GM18502 (cell line): Measurements from ENCODE around the gene ERGIC1.
"Not testable (repeated sequence)": the region's sequence is repeated elsewhere in the genome, so short reads cannot be mapped to it uniquely, and the experiment has no call there.

Experiments
- ATAC-seq: cut with Tn5 transposase; IDR thresholded peaks from one replicate; pipeline ENCODE4 v1.9.1; 2021; ENCODE audit warnings: mild to moderate bottlenecking; ENCODE audit not compliant: unreplicated experiment, poor library complexity

Gene ERGIC1

DNA sequence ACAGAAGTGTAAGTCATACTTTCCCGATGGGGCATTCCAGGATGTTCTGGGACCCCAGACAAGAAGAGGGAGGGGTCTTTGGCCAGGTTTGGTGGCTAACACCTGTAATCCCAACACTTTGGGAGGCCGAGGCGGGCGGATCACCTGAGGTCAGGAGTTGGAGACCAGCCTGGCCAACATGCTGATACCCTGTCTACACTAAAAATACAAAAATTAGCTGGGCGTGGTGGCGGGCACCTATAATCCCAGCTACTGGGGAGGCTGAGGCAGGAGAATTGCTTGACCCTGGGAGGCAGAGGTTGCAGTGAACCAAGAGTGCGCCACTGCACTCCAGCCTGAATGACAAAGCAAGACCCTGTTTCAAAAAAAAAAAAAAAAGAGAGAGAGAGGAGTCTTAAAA, 63.0 kb downstream of the ERGIC1 start:
- not testable (repeated sequence) for ATAC-seq

GRCh38 chr5:172897481-172898217, 63.6 kb downstream of the ERGIC1 start:
- ATAC-seq = no peak

- ATAC-seq = no peak
These were observed 64.3 kb downstream of the ERGIC1 start for GRCh38 chr5:172898218-172898842.

GRCh38 chr5:172898843-172899369, 64.9 kb downstream of the ERGIC1 start:
- no peak for ATAC-seq

- no peak for ATAC-seq
These were observed 65.4 kb downstream of the ERGIC1 start for GRCh38 chr5:172899436-172899835.

GRCh38 chr5:172901012-172901780, 67.1 kb downstream of the ERGIC1 start:
- no peak for ATAC-seq

- no peak for ATAC-seq
These were observed 67.9 kb downstream of the ERGIC1 start for GRCh38 chr5:172901788-172902496.

GRCh38 chr5:172902497-172903472, 68.7 kb downstream of the ERGIC1 start:
- ATAC-seq = no peak

GRCh38 chr5:172903790-172904189, 69.7 kb downstream of the ERGIC1 start:
- no peak for ATAC-seq

- no peak for ATAC-seq
These were observed 70.2 kb downstream of the ERGIC1 start for GRCh38 chr5:172904312-172904642.

GRCh38 chr5:172904643-172905345, 70.7 kb downstream of the ERGIC1 start:
- ATAC-seq = no peak

GRCh38 chr5:172905346-172906140, 71.5 kb downstream of the ERGIC1 start:
- ATAC-seq = no peak

DNA sequence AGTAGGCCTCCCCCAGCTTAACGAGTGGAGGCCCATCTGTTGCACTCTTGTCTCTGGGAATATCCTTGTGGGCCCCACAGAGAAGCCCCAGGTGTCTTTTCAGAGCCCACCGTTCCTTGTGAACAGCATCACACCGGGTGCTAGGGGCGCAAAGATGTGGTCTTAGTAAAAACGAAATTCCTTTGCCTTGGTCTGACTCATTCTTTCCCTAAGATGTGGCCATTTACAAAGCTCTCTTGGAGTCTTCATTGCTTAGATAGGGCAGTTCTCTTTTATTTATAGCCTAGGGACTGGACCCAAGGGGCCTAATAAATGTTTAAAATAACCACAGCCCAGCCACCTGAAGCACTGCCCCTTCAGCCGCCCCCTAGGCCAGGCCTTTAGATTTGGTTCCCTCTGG, 72.4 kb downstream of the ERGIC1 start:
- peak; percentile 84 for ATAC-seq

DNA sequence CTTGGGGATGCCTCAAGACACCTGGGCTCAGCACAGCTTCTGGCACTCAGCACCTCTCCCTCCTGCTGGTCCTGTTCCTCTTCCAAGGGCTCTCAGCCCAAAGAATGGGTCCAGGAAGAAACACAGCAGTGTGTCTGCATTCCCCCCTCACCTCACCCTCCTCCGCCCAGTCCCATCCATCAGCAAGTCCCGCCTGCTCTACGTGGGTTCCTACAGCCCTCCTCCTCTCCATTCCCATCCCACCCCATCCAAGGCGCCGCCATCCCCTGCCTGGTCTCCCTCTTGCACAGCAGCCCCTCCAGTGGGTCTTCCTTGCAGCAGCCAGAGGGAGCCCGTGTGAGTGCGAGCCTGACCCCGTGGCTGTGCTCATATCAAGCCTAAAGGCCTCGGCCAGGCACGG, 72.8 kb downstream of the ERGIC1 start:
- no peak for ATAC-seq

DNA sequence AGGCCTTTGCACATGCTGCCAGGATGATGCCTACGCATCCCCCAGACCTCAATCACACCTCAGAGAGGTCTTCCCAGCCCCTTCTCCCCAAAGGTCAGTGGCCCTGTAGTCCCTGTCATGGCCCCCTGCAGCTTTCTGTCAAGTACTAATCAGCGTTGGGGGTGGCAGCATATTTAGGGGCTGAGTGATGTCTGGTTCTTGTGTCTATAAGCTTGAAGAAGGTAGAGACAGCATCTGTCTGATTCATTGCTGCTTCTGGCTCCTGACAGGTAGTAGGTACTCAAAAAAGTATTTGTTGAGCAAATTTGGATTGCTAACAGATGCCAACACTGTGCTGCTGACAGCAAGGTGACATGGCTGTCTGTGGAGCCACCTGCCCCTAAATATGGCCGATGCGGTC, 73.6 kb downstream of the ERGIC1 start:
- ATAC-seq = no peak

DNA sequence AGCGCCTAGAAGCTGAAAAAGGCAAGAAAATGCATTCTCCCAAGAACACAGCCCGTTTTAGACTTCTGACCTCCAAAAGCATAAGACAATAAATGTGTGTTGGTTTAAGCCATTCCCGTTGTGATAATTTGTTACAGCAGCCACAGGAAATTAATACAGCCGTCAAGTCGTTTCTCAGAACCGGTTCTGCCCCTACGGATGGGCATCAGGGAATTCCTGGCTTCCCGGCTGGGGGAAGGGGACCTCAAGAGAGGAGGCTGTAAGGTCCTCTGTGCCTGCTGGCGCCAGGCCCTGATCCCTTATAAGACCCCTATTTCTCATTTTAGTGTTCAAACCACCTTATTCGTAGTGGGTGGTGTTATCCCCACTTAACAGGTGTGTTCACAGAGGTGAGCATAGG, 74.6 kb downstream of the ERGIC1 start:
- no peak for ATAC-seq

GRCh38 chr5:172909931-172910502, 76.0 kb downstream of the ERGIC1 start:
- no peak for ATAC-seq
